ENCODE measurements around the gene LRRC27. TPM values are rescaled to one million over a fixed set of nuclear protein-coding genes. Genes with fewer than 3 reads are reported as not detected.

The LRRC27 gene
- total RNA-seq, 2 experiments from 2014 or later = 13.0 to 17.3 TPM

DNA sequence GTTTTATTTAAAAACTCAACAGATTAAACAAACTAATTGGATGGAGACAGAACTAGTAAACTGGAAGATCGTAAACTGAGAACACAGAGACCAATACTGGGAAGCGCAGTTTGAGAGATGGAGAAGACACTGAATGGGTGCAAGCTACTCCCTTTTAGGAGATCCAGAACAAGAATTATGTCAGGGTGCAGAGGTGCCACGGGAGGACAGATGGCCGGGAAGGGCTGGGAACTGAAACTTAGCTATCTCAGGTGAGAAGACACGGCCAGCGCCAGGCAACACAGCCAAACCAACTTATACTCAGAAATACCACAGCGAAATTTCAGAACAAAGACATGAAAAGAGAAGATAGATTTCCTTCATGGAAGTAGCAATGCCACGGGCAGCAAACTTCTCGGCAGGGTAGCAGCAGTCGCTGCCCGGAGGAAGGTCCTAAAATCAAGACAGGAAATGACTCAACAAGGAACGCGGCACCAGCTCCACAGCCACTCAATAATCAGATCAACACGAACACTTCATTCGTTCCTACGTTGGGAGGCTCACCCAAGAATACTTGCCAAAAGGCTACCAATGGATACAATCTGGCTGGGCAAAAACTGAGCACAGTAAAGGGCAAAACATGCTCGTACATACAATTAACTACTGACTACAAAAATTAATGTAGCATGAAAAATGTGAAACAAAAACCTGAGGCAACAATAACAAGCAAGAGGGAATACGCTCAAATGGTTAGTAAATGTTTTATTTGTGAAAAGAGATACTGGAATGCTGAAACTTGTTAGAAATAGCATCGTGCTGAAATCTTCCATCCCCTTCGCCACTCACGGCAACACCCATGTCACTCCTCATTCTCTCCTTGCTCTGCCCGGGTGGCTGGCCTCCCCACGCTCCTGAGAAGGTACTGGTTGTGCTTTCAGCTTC, 2.2 kb upstream of the LRRC27 start:
- no peaks in the 10 kb centered on the region for H3K9me3 ChIP-seq (ENCODE audit: low read length)
- POLR2A ChIA-PET = interaction anchor here (1.0 kb wide), 1 partner anchor 14 kb away, joined by 3 read pairs; no protein-coding TSS in a partner anchor
- no peaks in the 10 kb centered on the region for H3K9me2 ChIP-seq (ENCODE audit: insufficient read depth, low read length)
- peak; percentile 28 for DNase-seq (ENCODE audit: low spot score)
- peaks cover 9% of the 10 kb centered on the region for H4K20me1 ChIP-seq (ENCODE audit: insufficient read depth, low read length)
- peak overlapping the region; percentile 16 for H3K27ac ChIP-seq (ENCODE audit: low read depth, low read length, poor library complexity, severe bottlenecking)
- no peak overlapping the region for H2AFZ ChIP-seq (ENCODE audit: low read length)
- CTCF ChIA-PET (ENCODE audit: unreplicated experiment) = no interaction called here
- TF ChIP-seq, protein P1, sequence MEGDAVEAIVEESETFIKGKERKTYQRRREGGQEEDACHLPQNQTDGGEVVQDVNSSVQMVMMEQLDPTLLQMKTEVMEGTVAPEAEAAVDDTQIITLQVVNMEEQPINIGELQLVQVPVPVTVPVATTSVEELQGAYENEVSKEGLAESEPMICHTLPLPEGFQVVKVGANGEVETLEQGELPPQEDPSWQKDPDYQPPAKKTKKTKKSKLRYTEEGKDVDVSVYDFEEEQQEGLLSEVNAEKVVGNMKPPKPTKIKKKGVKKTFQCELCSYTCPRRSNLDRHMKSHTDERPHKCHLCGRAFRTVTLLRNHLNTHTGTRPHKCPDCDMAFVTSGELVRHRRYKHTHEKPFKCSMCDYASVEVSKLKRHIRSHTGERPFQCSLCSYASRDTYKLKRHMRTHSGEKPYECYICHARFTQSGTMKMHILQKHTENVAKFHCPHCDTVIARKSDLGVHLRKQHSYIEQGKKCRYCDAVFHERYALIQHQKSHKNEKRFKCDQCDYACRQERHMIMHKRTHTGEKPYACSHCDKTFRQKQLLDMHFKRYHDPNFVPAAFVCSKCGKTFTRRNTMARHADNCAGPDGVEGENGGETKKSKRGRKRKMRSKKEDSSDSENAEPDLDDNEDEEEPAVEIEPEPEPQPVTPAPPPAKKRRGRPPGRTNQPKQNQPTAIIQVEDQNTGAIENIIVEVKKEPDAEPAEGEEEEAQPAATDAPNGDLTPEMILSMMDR (conservative IDR thresholded peaks at IDR 0.05; ENCODE audit: low read length) = no peak
- no peak for TF ChIP-seq EZH2phosphoT487 (IDR thresholded peaks at IDR 0.05; ENCODE audit: borderline replicate concordance, low read depth, low read length)
- H3K4me2 ChIP-seq (ENCODE audit: low read length) = peak overlapping the region; percentile 89
- peaks cover 59% of the 10 kb centered on the region for H3K36me3 ChIP-seq (ENCODE audit: insufficient read depth, low read length)
- intact Hi-C loops (cut with micrococcal nuclease; ENCODE audit: unreplicated experiment) = loop anchor here (5.0 kb wide), 2 partner anchors 168 to 428 kb away; partner anchors contain the start of gene PPP2R2D
- peaks cover 36% of the 10 kb centered on the region for H3K4me1 ChIP-seq (ENCODE audit: insufficient read depth, low read length, poor library complexity, severe bottlenecking)
- H3K4me3 ChIP-seq (ENCODE audit: low read depth, low read length, poor library complexity, severe bottlenecking) = peak overlapping the region; percentile 85
- no TSS peak for BruUV-seq (replicated peaks)
- H3K79me2 ChIP-seq (ENCODE audit: insufficient read depth, low read depth, low read length) = peaks cover 50% of the 10 kb centered on the region

DNA sequence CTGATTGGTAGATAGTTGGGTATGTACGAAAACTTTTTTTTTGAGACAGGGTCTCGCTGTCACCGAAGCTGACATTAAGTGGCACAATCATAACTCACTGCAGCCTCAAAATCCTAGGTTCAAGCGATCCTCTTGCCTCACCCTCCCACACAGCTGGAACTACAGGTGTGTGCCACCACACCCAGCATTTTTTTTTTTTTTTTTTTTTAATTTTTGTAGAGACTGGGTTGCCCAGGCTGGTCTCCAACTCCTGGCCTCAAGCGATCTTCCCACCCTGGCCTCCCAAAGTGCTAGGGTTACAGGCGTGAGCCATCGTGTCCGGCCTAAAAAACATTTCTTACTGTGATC, 1.5 kb upstream of the LRRC27 start:
- POLR2A ChIA-PET = interaction anchor here (1.0 to 1.3 kb wide), 3 partner anchors 15 to 168 kb away, joined by 3 to 5 read pairs (median 3); no protein-coding TSS in a partner anchor
- H3K79me2 ChIP-seq (ENCODE audit: insufficient read depth, low read depth, low read length) = peaks cover 50% of the 10 kb centered on the region
- H3K27ac ChIP-seq (ENCODE audit: low read depth, low read length, poor library complexity, severe bottlenecking) = peak overlapping the region; percentile 16

More for the DNA sequence above, 1.5 kb upstream of the LRRC27 start:
- no peak for DNase-seq (ENCODE audit: low spot score)
- Histone ChIP-seq H3K36me3 (ENCODE audit: insufficient read depth, low read length) (peaks cover 60% of the 10 kb centered on the region), H3K9me3 (ENCODE audit: low read length) (no peaks in the 10 kb centered on the region), H2AFZ (ENCODE audit: low read length) (no peak overlapping the region), H3K9me2 (ENCODE audit: insufficient read depth, low read length) (no peaks in the 10 kb centered on the region), H4K20me1 (ENCODE audit: insufficient read depth, low read length) (peaks cover 9% of the 10 kb centered on the region), H3K4me1 (ENCODE audit: insufficient read depth, low read length, poor library complexity, severe bottlenecking) (peaks cover 40% of the 10 kb centered on the region), H3K4me2 (ENCODE audit: low read length) (peak overlapping the region; percentile 89), H3K4me3 (ENCODE audit: low read depth, low read length, poor library complexity, severe bottlenecking) (peak overlapping the region; percentile 85)
- BruUV-seq (replicated peaks) = no TSS peak
- TF ChIP-seq EZH2phosphoT487 (IDR thresholded peaks at IDR 0.05; ENCODE audit: borderline replicate concordance, low read depth, low read length) = no peak
- TF ChIP-seq, protein P1 (conservative IDR thresholded peaks at IDR 0.05; ENCODE audit: low read length) = no peak
- CTCF ChIA-PET (ENCODE audit: unreplicated experiment) = no interaction called here
- intact Hi-C loops (cut with micrococcal nuclease; ENCODE audit: unreplicated experiment) = loop anchor here (5.0 kb wide), 2 partner anchors 168 to 428 kb away; partner anchors contain the start of gene PPP2R2D
